OCI-LY3 (cell line): ENCODE results near the gene PRPF19.

Experiments
- EZH2phosphoT487 ChIP-seq: fragments of 200-600 bp; shearing (Covaris generic); IDR thresholded peaks from 2 replicates; pipeline ENCODE4 v1.6.1; 2018; ENCODE audit warnings: antibody characterized with exemption, mixed run types, low read depth
- TF ChIP-seq, protein P1 (sequence below): fragments of 200-600, 300-600 bp; sonication (generic); IDR thresholded peaks from 2 replicates; pipeline ENCODE4 v1.5.1; 2014; ENCODE audit warnings: antibody characterized with exemption, low read length, low read depth

DNA sequence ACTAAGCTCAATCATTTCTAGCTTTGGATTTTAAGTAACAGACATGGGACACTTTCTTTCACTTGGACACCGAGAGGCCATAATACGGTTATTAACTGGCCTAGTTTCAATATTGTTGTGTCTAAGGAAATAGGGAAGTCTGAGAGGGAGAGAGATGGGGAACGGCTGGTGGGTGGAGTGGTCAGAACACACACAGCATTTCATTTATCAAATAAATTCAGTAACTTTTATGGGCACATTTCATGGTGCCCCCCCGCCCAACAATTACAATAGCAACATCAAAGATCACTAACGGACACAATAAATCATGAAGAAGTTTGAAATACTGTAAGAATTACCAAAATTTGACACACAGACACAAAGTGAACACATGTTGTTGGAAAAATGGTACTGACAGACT, 10.7 kb downstream of the PRPF19 start:
- TF ChIP-seq, protein P1, sequence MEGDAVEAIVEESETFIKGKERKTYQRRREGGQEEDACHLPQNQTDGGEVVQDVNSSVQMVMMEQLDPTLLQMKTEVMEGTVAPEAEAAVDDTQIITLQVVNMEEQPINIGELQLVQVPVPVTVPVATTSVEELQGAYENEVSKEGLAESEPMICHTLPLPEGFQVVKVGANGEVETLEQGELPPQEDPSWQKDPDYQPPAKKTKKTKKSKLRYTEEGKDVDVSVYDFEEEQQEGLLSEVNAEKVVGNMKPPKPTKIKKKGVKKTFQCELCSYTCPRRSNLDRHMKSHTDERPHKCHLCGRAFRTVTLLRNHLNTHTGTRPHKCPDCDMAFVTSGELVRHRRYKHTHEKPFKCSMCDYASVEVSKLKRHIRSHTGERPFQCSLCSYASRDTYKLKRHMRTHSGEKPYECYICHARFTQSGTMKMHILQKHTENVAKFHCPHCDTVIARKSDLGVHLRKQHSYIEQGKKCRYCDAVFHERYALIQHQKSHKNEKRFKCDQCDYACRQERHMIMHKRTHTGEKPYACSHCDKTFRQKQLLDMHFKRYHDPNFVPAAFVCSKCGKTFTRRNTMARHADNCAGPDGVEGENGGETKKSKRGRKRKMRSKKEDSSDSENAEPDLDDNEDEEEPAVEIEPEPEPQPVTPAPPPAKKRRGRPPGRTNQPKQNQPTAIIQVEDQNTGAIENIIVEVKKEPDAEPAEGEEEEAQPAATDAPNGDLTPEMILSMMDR = no peak
- TF ChIP-seq EZH2phosphoT487 = no peak
